Mesothelial cell of epicardium (in vitro differentiated cells): Measurements from ENCODE around the gene FRS2. TPM values are rescaled to one million over a fixed set of nuclear protein-coding genes. Genes with fewer than 3 reads are reported as not detected.

Source experiments
- DNase-seq, 2 experiments: peaks; one replicate each; pipeline ENCODE4 v3.0.0; 2021; ENCODE audit warnings: low spot score in 2 of 2; ENCODE audit not compliant: unreplicated experiment in 2 of 2
- H3K27ac Mint-ChIP-seq: 2 replicates; pipeline ENCODE4 v1.8.0; 2021; ENCODE audit warnings: mixed read lengths
- H3K27me3 Mint-ChIP-seq: 2 replicates; pipeline ENCODE4 v1.8.0; 2021; ENCODE audit warnings: low read depth, mixed read lengths
- H3K36me3 Mint-ChIP-seq: 2 replicates; pipeline ENCODE4 v1.8.0; 2021; ENCODE audit warnings: mixed read lengths
- H3K4me1 Mint-ChIP-seq: 2 replicates; pipeline ENCODE4 v1.8.0; 2021; ENCODE audit warnings: mixed read lengths
- H3K4me3 Mint-ChIP-seq: 2 replicates; pipeline ENCODE4 v1.8.0; 2021; ENCODE audit warnings: mild to moderate bottlenecking, moderate library complexity, mixed read lengths
- H3K9me3 Mint-ChIP-seq: 2 replicates; pipeline ENCODE4 v1.8.0; 2021; ENCODE audit warnings: mixed read lengths
- CTCF ChIP-seq: fragments of 200-600 bp; sonication (generic); IDR thresholded peaks from one replicate; pipeline ENCODE4 v1.5.0; 2021; ENCODE audit warnings: antibody characterized with exemption; ENCODE audit not compliant: unreplicated experiment
- total RNA-seq: library from RNA; stranded (reverse); gene quantifications from 3 replicates; pipeline ENCODE4 v1.2.1, GENCODE V29; 2021

The FRS2 gene
- total RNA-seq, 1 donor from 2014 or later, result 46.1 TPM

- DNase-seq, result no peak
- Mint-ChIP-seq H3K36me3 (no peaks in the 10 kb centered on the region), H3K4me1 (peaks cover 56% of the 10 kb centered on the region), H3K27ac (no peak overlapping the region), H3K9me3 (no peaks in the 10 kb centered on the region), H3K4me3 (no peak overlapping the region), H3K27me3 (no peaks in the 10 kb centered on the region)
- no peak for TF ChIP-seq CTCF
Measured at GRCh38 chr12:69509904-69510827, 40.0 kb downstream of the FRS2 start.

- no peak for DNase-seq
- Mint-ChIP-seq H3K9me3 (no peaks in the 10 kb centered on the region), H3K27me3 (no peaks in the 10 kb centered on the region), H3K4me3 (no peak overlapping the region), H3K4me1 (peaks cover 62% of the 10 kb centered on the region), H3K27ac (no peak overlapping the region), H3K36me3 (no peaks in the 10 kb centered on the region)
- TF ChIP-seq CTCF, result no peak
Measured at GRCh38 chr12:69511016-69511415, 40.8 kb downstream of the FRS2 start.

- Mint-ChIP-seq H3K27me3 (no peaks in the 10 kb centered on the region), H3K36me3 (no peaks in the 10 kb centered on the region), H3K4me3 (no peak overlapping the region), H3K4me1 (peaks cover 59% of the 10 kb centered on the region), H3K27ac (peak overlapping the region; percentile 3), H3K9me3 (no peaks in the 10 kb centered on the region)
- no peak for DNase-seq
- no peak for TF ChIP-seq CTCF
Measured at GRCh38 chr12:69511469-69512267, 41.5 kb downstream of the FRS2 start.

GRCh38 chr12:69512820-69513219 lies 42.6 kb downstream of the FRS2 start:
- H3K9me3 Mint-ChIP-seq, result no peaks in the 10 kb centered on the region
- no peaks in the 10 kb centered on the region for H3K36me3 Mint-ChIP-seq
- H3K27ac Mint-ChIP-seq, result no peak overlapping the region
- H3K4me1 Mint-ChIP-seq, result peaks cover 58% of the 10 kb centered on the region
- H3K27me3 Mint-ChIP-seq, result no peaks in the 10 kb centered on the region
- TF ChIP-seq CTCF, result no peak
- no peak overlapping the region for H3K4me3 Mint-ChIP-seq
- no peak for DNase-seq

GRCh38 chr12:69513297-69513696 lies 43.1 kb downstream of the FRS2 start:
- Mint-ChIP-seq H3K4me1 (peaks cover 62% of the 10 kb centered on the region), H3K27me3 (no peaks in the 10 kb centered on the region), H3K27ac (peak overlapping the region; percentile 78), H3K4me3 (no peak overlapping the region), H3K36me3 (peaks cover 2% of the 10 kb centered on the region), H3K9me3 (no peaks in the 10 kb centered on the region)
- TF ChIP-seq CTCF, result no peak
- DNase-seq, result no peak
